NCI-H524 treated with DMSO at 0.1 percent for 48 hours (cell line): Measurements from ENCODE around the gene IMP4.

Experiments
- DNase-seq: peaks from one replicate; lab custom pipeline; 2025; lab: John Stamatoyannopoulos, UW

Gene IMP4

DNA sequence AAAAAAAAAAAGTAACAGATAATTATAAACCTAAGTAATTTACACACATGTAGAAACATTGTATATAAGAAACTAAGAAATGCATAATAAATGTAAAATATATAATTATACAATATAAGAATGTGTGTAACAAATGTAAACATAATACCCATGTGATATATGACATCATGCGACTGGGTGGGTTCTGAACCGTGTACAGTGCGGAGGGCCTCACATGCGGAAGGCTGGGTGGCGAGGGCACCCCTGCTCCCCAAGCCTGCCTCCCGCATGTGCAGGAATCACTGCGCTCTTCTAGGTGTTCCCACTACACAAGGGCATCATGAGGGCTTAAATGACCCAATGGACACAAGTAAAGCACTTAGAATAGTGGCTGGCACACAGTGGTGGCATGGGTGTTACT, 15.2 kb downstream of the IMP4 start:
- no peak for DNase-seq

GRCh38 chr2:130358420-130359350, 16.0 kb downstream of the IMP4 start:
- DNase-seq: no peak

DNA sequence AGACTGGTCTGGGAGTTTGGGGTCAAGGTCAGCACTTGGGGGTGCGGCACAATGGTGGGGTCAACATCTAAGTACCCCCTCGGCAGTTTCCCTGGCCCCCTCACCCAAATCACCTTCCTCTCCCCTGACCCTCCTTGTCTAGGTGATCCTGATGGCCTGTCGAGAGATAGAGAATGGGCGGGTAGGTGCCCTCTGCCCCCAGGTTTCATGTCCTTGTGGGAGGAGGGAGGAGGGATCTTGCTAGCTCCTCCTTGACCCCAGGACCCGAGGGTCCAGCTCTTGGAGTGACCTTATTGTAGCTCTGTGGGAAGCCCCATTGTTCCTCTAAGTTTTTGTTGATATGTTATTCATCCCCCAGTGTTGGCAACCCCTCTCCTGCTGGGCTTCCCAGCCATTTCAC, 16.8 kb downstream of the IMP4 start:
- no peak for DNase-seq

GRCh38 chr2:130363479-130363878, 20.8 kb downstream of the IMP4 start:
- DNase-seq: no peak

DNA sequence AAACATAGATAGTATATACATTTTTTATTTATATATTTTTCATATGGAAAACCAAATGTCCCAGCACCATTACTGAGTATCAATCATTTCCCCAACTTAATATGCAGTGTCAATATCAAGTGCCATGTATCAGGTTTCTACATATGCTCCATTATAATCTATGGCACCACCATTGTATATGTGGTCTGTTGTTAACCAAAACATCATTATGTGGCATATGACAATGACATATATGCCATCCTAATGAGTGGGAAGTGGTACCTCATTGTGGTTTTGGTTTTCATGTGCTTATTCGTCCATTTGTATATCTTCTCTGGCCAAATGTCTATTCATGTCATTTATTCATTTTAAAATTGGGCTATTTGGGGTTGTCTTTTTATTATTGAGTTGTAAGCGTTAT, 22.4 kb downstream of the IMP4 start:
- DNase-seq: no peak

DNA sequence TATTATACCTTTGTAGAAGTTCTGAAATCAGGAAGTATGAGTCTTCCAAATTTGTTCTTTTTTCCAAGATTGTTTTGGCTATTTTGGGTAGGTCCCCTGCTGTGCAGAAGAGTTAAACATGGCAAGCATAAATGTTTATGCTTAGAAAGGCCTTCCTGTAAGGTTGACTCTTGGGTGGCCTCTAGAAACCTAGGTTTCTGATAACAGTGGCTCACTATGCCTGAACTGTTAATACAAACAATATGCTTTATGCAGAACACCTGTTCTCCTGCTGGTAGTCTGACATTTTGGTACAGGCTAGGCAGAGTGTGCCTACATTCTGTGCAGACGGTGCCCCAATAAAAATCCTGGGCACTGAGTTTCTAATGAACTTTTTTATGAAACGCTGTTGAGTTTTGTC, 23.3 kb downstream of the IMP4 start:
- DNase-seq: no peak

GRCh38 chr2:130366720-130367119, 24.0 kb downstream of the IMP4 start:
- no peak for DNase-seq

DNA sequence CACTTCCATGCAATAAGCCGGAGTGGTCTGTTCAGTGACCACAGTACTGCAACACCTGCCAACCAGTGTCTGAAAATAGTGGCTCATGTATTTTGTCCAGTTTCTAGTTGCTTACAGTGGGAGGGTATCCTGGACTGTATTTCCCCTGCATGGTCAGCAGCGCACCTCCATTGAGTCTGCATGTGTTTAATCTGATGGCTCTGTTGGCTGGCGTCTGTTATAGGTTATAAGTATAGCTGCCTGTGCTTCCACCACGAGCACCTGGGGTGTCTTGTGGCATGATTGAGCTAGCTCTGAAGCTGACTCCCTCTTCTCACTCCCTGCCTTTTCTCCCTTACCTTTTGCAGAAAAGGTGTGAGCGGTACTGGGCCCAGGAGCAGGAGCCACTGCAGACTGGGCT, 26.1 kb downstream of the IMP4 start:
- DNase-seq: no peak

- no peak for DNase-seq
These were observed 26.7 kb downstream of the IMP4 start for GRCh38 chr2:130369311-130369964.

DNA sequence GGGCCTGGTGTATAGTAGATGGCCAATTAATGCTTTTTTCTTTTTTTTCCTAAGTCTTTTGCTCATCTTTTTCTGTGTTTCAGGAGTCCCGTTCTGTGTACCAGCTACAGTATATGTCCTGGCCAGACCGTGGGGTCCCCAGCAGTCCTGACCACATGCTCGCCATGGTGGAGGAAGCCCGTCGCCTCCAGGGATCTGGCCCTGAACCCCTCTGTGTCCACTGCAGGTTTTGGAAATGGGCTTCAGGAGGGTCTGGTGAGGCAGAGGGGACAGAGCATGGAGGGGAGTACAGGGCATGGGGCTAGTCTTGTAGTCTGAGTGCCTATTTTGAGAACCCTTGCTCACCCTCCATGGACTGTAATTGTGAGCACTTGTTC, 27.3 kb downstream of the IMP4 start:
- no peak for DNase-seq

GRCh38 chr2:130370490-130370889, 27.8 kb downstream of the IMP4 start:
- DNase-seq: no peak

- DNase-seq: no peak
These were observed 29.0 kb downstream of the IMP4 start for GRCh38 chr2:130371723-130372054.

GRCh38 chr2:130372055-130372832, 29.5 kb downstream of the IMP4 start:
- DNase-seq: no peak

DNA sequence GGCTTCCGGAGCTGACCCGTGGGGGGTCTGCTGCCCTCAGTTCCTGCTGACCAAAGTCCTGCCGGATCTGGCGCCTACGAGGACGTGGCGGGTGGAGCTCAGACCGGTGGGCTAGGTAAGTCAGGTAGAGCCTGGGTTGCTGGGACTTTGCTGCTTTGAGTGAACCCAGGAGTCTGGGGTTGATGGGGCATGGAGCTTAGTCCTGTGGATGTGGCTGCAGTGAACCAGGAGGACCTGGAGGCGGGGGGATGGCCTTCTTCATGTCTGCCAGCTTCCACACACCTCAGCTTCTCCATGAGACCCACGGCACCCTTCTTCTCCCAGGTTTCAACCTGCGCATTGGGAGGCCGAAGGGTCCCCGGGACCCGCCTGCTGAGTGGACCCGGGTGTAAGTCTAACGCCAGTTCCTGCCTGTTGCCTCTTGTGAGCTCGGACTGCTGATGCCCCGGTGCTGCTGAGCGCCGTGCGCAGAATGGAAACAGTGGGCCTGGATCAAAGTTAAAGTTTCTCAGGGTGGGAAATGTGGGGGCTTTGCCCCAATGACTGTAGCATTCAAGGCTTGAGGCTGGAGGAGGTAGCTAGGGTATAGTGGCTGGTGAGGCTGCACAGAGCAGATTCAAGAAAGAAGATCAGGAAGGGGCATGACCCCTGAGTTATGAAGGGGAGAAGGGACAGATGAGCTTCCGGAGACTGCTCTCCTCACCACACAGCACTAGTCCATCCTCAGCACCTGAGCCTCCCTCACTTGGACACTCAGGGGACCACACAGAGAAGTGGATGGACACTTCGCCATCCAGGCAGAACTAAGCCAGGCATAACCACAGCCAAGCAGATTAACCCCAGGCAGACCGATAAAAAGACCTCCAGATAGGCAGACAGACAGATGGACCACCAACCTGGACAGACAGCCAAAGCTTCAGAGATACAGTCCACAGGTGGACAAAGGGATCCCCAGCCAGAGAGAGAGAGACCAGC, 30.4 kb downstream of the IMP4 start:
- no peak for DNase-seq

GRCh38 chr2:130373808-130374365, 31.2 kb downstream of the IMP4 start:
- DNase-seq: no peak

DNA sequence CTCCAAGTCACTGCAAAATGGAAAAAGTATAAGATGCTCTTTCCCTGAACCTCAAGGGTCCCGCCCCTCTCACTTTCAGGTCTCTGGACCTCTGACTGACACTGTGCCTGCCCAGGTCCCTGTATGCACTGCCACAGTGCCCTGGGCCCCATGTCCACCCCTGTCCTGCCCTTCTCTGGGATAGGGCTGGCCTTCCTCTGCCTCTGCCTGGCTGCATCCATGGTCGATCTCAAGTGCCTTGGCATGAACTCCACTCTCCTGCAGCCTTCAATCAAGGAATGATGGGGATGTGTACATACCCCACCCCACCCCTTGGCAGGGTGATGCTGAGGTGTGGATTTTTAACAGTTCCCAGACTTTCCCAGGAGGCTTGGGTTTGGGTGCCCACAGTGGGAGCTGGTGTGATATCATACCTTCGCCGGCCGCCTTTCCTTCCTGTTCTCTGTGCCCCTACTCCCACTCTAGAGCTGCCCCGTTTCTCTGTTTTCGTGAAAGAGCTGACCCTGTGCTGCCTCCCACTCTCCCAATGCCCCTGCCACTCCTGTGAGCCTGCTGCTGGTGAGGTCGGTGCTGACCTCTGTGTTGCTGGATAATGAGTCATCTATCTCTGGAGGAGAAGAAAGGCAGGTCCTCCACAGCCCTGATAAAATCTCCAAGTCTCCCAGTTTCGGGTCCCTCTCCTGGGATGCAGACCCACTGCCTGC, 32.0 kb downstream of the IMP4 start:
- DNase-seq: no peak

GRCh38 chr2:130375291-130376266, 32.9 kb downstream of the IMP4 start:
- no peak for DNase-seq

DNA sequence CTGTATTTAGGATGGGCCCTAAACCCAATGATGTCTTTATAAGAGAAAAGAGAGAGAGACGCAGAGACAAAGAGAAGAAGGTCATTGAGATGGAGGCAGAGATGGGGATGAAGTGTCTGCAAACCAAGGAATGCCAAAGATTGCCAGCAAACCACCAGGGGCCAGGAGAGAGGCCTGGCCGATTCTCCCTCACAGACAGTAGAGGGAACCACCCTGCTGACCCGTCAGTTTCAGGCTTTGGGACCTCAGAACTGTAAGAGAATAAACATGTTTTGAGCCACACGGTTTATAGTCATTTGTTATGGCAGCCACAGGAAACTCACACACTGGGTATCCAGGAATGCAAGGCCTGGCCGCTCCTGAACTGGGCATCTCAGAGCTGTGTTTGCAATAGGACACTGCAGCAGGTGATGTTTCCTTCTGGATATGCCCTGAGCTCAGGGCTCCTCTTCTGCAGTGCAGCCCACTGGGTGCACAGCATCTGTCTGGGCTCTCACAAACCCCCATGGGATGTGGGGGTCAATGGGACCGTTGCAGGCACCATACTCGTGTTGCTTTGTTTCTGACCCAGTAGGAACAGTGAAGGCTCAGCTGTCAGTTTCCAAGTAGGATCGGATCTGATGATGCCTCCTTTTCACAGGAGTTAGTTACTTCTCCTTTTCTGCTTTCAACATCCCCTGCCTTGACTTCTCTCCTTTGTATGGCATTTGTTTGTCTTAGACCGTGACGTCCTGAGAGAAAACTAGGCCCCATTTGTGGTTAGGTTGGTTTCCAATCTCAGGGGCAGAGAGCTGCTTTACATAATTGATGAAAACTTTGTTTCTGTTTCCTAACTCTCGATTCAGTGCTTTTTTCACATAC, 34.0 kb downstream of the IMP4 start:
- no peak for DNase-seq

GRCh38 chr2:130377491-130377890, 34.8 kb downstream of the IMP4 start:
- DNase-seq: no peak
